ENCODE results near the gene MRPL44.
A peak's percentile ranks its signal among the peaks of the same experiment; 100 is the strongest.
"Not testable (repeated sequence)": the region's sequence is repeated elsewhere in the genome, so short reads cannot be mapped to it uniquely, and the experiment has no call there.

The MRPL44 gene

DNA sequence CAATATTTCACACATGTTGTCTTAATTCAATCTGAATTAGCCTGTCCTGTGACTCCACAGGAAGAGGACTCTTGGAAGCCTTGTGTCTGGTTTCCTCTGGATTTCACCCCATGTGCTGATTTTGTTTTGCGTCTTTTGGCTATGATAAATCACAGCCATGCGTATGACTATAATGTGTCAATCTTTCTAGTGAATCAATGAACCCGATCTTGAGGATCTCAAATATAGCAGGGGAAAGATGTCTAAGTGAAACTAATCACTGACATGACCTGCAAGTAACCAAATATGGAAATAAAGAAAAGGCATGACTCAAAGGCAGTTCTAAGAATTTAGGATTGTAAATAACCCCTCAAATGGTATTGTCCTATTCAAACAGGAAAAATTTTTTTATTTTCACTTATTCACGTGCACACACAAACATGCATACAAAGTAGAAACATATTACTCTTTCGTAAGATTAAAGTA, 20.4 kb upstream of the MRPL44 start:
- no peak for DNase-seq

- DNase-seq = no peak
Observed at GRCh38 chr2:223937535-223937934, 19.7 kb upstream of the MRPL44 start.

DNA sequence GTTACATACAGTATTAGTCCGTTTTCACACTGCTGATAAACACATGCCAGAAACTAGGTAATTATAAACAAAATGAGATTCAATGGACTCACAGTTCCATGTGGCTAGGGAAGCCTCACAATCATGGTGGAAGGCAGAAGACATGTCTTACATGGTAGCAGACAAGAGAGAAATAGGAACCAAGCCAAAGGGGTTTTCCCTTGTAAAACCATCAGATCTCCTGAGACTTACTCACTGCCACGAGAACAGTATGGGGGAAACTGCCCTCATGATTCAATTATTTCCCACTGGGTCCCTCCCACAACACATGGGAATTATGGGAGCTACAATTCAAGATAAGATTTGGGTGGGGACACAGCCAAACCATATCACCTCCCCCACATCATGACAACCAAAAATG, 17.8 kb upstream of the MRPL44 start:
- DNase-seq = not testable (repeated sequence)

- no peak for DNase-seq
Observed at GRCh38 chr2:223941579-223942277, 15.5 kb upstream of the MRPL44 start.

DNA sequence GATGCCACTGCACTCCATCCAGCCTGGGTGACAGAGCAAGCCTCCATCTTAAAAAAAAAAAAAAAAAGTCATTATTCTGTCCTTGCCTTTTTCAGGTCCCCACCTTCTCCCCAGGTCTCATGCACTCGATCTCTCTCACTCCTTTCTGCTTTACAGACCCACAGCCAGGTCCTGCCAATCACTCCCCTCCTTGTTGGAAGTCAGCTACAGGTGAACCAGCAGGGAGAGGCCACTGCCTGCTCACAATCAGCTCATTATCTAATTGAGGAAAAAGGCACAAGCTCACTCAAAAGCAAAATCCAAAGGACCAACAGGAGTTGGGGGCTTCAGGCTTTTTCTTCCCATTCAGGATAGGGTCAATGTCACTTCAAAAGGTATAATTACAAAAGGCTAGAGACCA, 14.1 kb upstream of the MRPL44 start:
- DNase-seq = no peak

GRCh38 chr2:223943561-223944008, 13.7 kb upstream of the MRPL44 start:
- DNase-seq = no peak

DNA sequence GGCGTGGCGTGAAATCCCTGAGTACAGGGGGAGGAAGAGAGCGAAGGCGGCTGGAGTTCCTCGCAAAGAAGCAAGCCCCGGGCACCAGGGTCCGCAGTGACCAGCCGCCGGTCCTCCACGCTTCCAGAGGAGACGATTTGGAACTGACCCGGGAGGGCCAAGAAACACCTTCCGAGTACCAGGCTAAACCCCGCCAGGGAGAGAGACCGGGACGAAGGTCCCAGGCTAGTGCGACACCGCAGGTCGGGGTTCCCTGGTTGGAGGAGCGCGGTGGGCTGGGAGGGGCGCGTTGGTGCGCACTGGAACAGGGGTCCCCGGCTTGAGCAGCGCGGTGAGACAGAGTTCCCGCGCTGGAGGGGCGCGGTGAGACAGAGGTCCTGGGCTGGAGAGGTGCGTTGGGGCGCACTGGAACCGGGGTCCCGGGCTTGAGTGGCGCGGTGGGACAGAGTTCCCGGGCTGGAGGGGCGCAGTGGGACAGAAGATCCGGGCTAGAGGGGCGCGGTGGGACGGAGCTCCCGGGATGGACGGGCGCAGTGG, 13.0 kb upstream of the MRPL44 start:
- no peak for DNase-seq

- DNase-seq = peak; percentile 73
Observed at GRCh38 chr2:223944703-223945531, 12.3 kb upstream of the MRPL44 start, which contains the start of gene WDFY1. Gene WDFY1 (minus strand): TSS chr2:223945335. CDS start chr2:223945284, 51 bp downstream.

DNA sequence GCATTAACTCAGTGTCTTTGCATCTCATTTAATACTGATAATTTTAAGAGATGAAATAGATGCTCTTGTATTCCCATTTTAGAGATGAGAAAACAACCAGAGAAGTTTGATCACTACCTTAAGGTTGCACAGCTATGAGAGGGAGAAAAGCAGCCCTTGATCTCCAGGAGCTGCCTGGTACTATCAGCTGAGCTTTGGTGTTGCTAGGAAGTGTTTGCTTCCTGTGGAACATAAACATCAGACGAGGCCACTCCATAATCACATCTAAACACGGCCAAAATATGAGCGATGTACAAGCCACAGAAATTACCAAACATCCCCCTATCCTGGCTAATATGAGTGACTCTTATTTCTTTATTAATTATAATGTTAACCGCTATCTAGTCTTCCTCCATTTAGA, 11.5 kb upstream of the MRPL44 start:
- no peak for DNase-seq

GRCh38 chr2:223947711-223948205, 9.5 kb upstream of the MRPL44 start:
- DNase-seq = no peak

DNA sequence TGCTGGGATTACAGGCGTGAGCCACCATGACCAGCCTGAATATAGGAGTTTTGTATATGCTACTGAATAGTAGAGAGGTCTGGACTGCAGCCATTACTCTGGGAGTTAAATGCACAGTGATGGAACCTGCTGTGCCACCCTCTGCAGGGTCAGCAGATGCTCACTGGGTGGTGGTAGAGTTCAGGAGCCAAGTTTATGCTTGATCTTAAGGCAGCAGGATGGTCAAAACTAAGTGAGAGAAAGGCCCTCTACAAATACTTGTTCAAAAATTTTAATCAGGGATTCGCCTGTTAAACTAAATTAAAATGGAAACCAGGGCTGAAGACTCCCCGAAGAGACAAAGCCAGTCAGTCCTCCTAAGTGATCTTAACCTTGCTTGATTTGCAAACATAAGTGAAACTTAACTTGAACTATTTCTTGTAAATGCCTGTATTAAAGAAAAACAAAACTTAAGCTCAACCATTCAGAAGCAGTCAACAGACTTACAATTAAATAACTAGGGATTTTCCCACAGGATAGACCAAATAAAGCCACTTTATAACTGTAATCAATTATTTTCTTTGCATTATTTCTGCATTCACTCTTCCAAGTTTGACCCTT, 7.9 kb upstream of the MRPL44 start:
- DNase-seq = no peak

GRCh38 chr2:223950448-223951347, 6.6 kb upstream of the MRPL44 start:
- DNase-seq = no peak

GRCh38 chr2:223952280-223952968, 4.8 kb upstream of the MRPL44 start:
- peak; percentile 57 for DNase-seq

DNA sequence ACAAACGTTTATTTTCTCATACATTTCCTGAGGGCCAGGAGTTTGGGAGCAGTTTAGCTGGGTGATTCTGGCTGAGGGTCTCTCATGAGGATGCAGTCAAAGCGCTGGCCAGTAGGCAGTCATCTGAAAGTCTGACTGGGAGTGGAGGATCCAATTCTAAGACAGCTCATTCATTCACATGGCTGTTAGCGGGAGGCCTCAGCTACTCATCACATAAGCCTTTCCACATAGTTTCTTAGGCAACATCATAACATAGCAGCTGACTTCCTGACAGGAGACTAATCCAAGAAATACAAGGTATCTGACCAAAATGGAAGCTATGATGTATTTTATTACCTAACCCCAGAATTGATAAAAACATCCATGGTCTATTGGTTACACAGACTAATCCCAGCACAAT, 2.9 kb upstream of the MRPL44 start:
- no peak for DNase-seq

GRCh38 chr2:223956300-223956699, 963 bp upstream of the MRPL44 start:
- DNase-seq = no peak

GRCh38 chr2:223959688-223960087, 2.4 kb downstream of the MRPL44 start:
- DNase-seq = no peak

- no peak for DNase-seq
Observed at GRCh38 chr2:223967981-223968380, 10.7 kb downstream of the MRPL44 start.

- no peak for DNase-seq
Observed at GRCh38 chr2:223969315-223969714, 12.1 kb downstream of the MRPL44 start.

DNA sequence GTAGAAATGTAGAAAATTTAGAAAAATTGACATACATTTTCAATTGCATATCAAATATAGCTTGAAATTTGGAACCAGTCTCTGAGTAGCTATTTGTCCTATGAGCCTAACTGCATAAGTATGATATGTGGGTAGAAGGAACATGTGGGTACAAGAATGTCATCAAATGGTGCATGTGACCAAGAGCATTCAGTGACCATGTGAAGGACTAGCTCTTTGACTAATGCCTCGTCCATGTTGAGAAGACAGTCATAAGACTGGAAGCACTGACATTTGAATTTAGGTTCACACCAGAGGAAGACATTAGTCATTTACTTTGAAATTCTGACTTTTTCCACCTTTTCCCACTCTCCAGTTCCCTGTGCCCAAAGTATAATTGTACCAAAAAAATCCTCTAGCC, 12.6 kb downstream of the MRPL44 start:
- no peak for DNase-seq

DNA sequence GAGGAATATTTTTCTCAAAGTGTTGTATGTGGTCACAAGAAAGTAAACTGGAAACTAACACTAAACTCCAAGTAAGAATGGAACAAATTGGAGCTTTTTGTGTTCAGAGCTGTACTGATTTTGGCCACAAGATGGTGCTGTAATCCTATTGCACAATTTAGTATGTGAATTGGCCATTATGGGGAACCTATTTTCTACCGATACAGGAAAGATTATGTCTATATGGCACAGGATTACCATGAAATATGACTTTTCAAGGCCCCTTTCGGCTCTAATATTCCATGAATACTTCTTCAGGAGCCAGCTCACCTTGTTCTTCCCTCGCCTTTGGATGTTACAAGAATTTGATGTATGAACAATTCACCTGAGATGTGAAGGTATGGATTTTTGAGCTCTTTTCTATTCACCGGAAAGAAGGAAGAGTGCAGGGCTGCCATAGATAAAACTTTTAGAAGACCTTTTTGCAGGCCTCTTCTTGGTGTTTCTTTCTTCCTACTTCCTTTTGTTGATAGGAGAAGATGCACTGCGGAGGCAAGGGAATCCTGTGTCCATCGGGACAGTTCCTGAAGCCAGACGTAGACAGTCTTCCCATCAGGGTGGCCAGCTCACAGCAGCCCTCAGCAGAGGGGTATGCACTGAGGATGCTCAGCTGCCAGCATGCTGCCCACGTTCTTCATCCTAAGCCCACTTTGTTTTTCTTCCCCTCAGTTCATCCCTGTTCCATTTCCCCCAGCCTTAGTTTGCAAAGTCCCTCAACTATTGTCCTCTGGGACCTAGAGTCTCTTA, 13.3 kb downstream of the MRPL44 start:
- no peak for DNase-seq

DNA sequence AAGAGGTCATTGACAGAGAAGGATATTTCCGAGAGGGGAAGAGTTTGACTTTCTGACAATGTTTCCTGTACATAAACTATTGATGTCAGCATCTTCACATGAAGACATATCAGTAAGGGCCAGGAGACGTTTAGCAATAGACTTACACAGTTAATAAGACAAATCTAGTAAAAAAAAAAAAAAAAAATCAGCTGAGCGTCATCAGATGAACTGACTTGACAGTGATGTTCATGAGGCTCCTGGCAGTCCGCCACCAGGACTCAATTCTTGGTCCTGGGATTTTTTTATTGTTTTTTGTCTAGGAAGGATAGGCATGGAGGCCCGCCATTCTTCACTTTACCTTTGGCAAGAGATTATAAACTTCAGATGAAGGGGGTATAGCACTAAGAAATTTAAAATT, 14.5 kb downstream of the MRPL44 start:
- DNase-seq = no peak

Measured in NCI-H510A (cell line).